Kidney (tissue), 14 donors: ENCODE data around the gene GSG1. TPM values are rescaled to one million over a fixed set of nuclear protein-coding genes. Genes with fewer than 3 reads are reported as not detected.

Experiments used
- DNase-seq, 5 donors: peaks; one replicate each; pipeline ENCODE4 v3.0.0-alpha.2; 2013 to 2020
- FAIRE-seq: peaks from 2 replicates; lab custom pipeline; 2012; peaks lifted over from hg19 to GRCh38; lab: Jason Lieb, UNC
- H3K27ac ChIP-seq, 2 donors: one replicate each; pipeline ENCODE4 v1.7.0; 2013; ENCODE audit warnings: low read depth in 2 of 2, low read length in 2 of 2, inconsistent platforms in 1 of 2
- H3K27me3 ChIP-seq: one replicate; pipeline ENCODE4 v1.7.1; 2013; ENCODE audit warnings: low read length, inconsistent platforms; ENCODE audit not compliant: control insufficient read depth, insufficient read depth
- H3K36me3 ChIP-seq, 3 donors: one replicate each; pipeline versions ENCODE4 v1.7.0 to v1.7.1; 2013; ENCODE audit warnings: low read length in 3 of 3, control low read depth in 1 of 3, inconsistent platforms in 1 of 3; ENCODE audit not compliant: insufficient read depth in 3 of 3, control insufficient read depth in 2 of 3
- H3K4me1 ChIP-seq, 3 donors: one replicate each; pipeline versions ENCODE4 v1.7.0 to v1.7.1; 2013; ENCODE audit warnings: low read length in 3 of 3, inconsistent platforms in 1 of 3, low read depth in 1 of 3; ENCODE audit not compliant: control insufficient read depth in 2 of 3, insufficient read depth in 2 of 3
- H3K4me3 ChIP-seq, 3 donors: one replicate each; pipeline versions ENCODE4 v1.7.0 to v1.8.1; 2013; ENCODE audit warnings: low read length in 3 of 3, control low read depth in 1 of 3, inconsistent platforms in 1 of 3
- H3K9ac ChIP-seq, 3 donors: one replicate each; pipeline versions ENCODE4 v1.7.0 to v1.7.1; 2013; ENCODE audit warnings: low read length in 3 of 3, control low read depth in 1 of 3, inconsistent platforms in 1 of 3
- H3K9me3 ChIP-seq, 3 donors: one replicate each; pipeline versions ENCODE4 v1.7.0 to v1.7.1; 2013; ENCODE audit warnings: low read length in 3 of 3, control low read depth in 1 of 3, inconsistent platforms in 1 of 3; ENCODE audit not compliant: control insufficient read depth in 2 of 3, insufficient read depth in 1 of 3
- CTCF ChIP-seq: IDR thresholded peaks from 3 replicates; pipeline ENCODE4 v1.5.1; 2012; ENCODE audit warnings: mild to moderate bottlenecking, moderate library complexity, borderline replicate concordance; ENCODE audit not compliant: insufficient read depth; ENCODE audit errors: extremely low read depth
- intact Hi-C: fragments of 100-400 bp; cut with DNase I; formaldehyde crosslinking; loops from one replicate; pipeline ENCODE4 v1.11.1; 2022
- polyA plus RNA-seq: library from polyadenylated mRNA; stranded (reverse); fragments of 350-450 nt; fragmentation: Illumina TruSeq; extraction: RNeasy Lipid Tissue Mini Kit (QIAGEN cat#74804); gene quantifications from one replicate; pipeline ENCODE4 v1.2.3, GENCODE V29; 2014; ENCODE audit warnings: low read depth, low replicate concordance; ENCODE audit not compliant: insufficient read depth
- total RNA-seq: library from RNA; stranded (reverse); fragmentation: NEBNext Ultra II Directional; extraction: Animal tissue kit (Norgen Biotek cat#: 25700); gene quantifications from one replicate; pipeline ENCODE4 v1.2.1, GENCODE V29; 2021
- donor health status: control.
- donor health status: control.
- donor health status: control.
- donor health status: control.
- donor health status: control.
- donor health status: DM: yes; HTN: yes; CAD: no.
- donor health status: Normal renal cell carcinoma (clear cell type).

GSG1 gene
- total and polyA plus RNA-seq, 2 donors from 2014 or later: 0.19 to 0.34 TPM

- H3K27ac ChIP-seq: peak overlapping the region; percentile 87 to 94
- FAIRE-seq: no peak
- no peak for DNase-seq
- peak overlapping the region; percentile 30 to 52 (median 37) for H3K4me3 ChIP-seq
- intact Hi-C loops: no loop called here
- H3K27me3 ChIP-seq: no peaks in the 10 kb centered on the region
- H3K9me3 ChIP-seq: no peaks in the 10 kb centered on the region
- peaks cover 17 to 24% (median 19%) of the 10 kb centered on the region in 3 donors for H3K4me1 ChIP-seq
- TF ChIP-seq CTCF: no peak
- H3K36me3 ChIP-seq: no peaks in the 10 kb centered on the region
- peak overlapping the region in 2 of 3 donors; percentile 43 to 79 for H3K9ac ChIP-seq
Measured at GRCh38 chr12:13101821-13102375, 1.6 kb downstream of the GSG1 start.

- TF ChIP-seq CTCF: no peak
- H3K4me1 ChIP-seq: peaks cover 17 to 24% (median 19%) of the 10 kb centered on the region in 3 donors
- peak overlapping the region; percentile 37 to 54 (median 52) for H3K4me3 ChIP-seq
- H3K9ac ChIP-seq: peak overlapping the region; percentile 21 to 79 (median 50)
- peak overlapping the region; percentile 89 to 94 for H3K27ac ChIP-seq
- no peaks in the 10 kb centered on the region for H3K36me3 ChIP-seq
- H3K9me3 ChIP-seq: no peaks in the 10 kb centered on the region
- no peaks in the 10 kb centered on the region for H3K27me3 ChIP-seq
- DNase-seq (peak; percentile 95 to 98 (median 96)), FAIRE-seq (no peak)
- intact Hi-C loops: no loop called here
Measured at GRCh38 chr12:13100882-13101769, 2.3 kb downstream of the GSG1 start.

GRCh38 chr12:13100605-13100881 lies 2.9 kb downstream of the GSG1 start:
- peak overlapping the region; percentile 28 to 54 (median 52) for H3K4me3 ChIP-seq

More at GRCh38 chr12:13100605-13100881, 2.9 kb downstream of the GSG1 start:
- no peak for TF ChIP-seq CTCF
- peak in 2 of 5 donors; percentile 38 to 50 for DNase-seq
- H3K9me3 ChIP-seq: no peaks in the 10 kb centered on the region
- no peaks in the 10 kb centered on the region for H3K27me3 ChIP-seq
- no peak for FAIRE-seq
- intact Hi-C loops: no loop called here
- H3K27ac ChIP-seq: peak overlapping the region; percentile 89 to 94
- peaks cover 17 to 27% (median 19%) of the 10 kb centered on the region in 3 donors for H3K4me1 ChIP-seq
- no peaks in the 10 kb centered on the region for H3K36me3 ChIP-seq
- H3K9ac ChIP-seq: peak overlapping the region; percentile 21 to 57 (median 50)
